ENCODE data around the gene CDH8. TPM values are rescaled to one million over a fixed set of nuclear protein-coding genes. Genes with fewer than 3 reads are reported as not detected.

CDH8 gene
- total RNA-seq, 1 donor from 2014 or later = not detected

- DNase-seq (ENCODE audit: low spot score) (no peak), ATAC-seq (no peak)
Observed at GRCh38 chr16:62034231-62035114, 1.8 kb downstream of the CDH8 start.

- no peak for ATAC-seq
- DNase-seq (ENCODE audit: low spot score) = no peak
Observed at GRCh38 chr16:62033065-62033464, 3.2 kb downstream of the CDH8 start.

- DNase-seq (ENCODE audit: low spot score) (no peak), ATAC-seq (no peak)
Observed at GRCh38 chr16:62029947-62030346, 6.3 kb downstream of the CDH8 start.

DNA sequence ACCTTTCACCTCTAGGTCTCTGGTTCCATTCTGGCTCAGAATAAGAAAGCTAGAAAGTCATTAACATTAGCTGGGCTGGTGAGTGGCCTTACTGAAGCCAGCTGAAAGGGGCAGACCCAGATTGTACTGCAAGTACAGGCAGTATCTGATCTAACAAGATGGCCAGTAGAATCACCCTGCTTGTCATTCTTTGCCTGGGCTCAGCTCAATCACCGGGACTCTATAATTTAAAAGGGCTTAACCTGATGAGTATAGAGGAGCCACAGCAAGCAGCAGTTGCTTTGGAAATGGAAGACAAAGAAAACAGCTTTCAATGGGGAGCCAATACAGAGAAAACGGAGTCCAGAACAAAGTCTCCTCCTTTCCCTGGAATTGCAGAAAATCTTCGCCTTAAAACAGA is 13.6 kb downstream of the CDH8 start:
- ATAC-seq = no peak

GRCh38 chr16:62021161-62021581 is 15.1 kb downstream of the CDH8 start:
- no peak for DNase-seq (ENCODE audit: low spot score)
- ATAC-seq = no peak

More for the DNA sequence above, 13.6 kb downstream of the CDH8 start:
- no peak for DNase-seq (ENCODE audit: low spot score)

DNA sequence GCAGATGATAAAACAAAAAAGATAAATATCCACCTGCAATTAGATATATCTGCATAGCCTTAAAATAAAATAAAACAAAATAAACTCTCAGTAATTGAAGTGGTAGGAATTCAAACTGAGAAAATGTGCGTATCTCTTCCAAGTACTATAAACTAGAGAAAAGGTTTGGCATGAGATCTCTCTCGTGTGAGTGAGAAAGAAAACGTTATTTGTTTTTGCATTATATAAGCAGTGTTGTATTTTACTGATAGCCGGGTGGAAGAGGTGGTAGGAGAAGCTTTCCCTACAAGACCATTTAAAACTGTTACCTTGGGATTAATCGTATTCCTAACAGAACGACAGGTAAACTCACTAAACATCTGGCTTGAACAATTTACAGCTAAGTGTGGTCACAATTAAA is 15.6 kb downstream of the CDH8 start:
- DNase-seq (ENCODE audit: low spot score) = no peak
- no peak for ATAC-seq

- DNase-seq (ENCODE audit: low spot score) (no peak), ATAC-seq (no peak)
Observed at GRCh38 chr16:62019851-62020250, 16.4 kb downstream of the CDH8 start.

DNA sequence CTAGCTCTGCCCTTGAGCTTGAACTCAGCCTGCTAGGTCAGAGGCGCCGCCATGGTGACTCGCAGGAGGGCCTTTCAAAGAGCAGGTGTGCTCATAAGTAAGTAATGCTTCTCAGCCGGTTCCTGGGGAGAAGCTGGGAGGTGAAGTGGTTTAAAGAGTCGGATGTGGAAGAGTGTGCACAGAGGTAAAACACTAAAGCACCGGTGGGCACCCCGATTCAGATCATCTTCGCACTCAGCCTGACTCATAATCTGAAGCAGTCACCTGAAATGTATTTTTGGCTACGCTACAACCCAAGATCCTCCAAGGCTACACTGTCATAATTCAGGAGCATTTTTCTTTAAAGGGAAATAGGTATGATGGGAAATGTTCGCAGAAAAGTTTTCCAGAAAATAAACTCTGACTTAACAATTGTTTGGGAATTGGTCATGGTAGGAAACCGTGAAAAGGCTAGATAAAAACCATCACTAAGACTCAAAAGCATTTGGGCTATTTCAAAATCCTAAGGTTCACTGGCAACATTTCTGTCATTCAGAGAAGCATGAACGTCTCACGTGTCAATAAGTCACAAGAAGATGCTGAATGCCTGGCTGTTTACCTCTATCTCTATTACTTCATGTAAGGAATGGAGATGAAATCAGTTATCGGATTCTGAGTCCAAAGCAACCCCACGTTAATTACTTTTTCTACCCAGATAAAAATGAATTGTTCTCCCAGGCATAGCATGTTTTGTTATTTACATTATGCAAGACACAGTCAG is 17.8 kb downstream of the CDH8 start:
- ATAC-seq = no peak
- no peak for DNase-seq (ENCODE audit: low spot score)

DNA sequence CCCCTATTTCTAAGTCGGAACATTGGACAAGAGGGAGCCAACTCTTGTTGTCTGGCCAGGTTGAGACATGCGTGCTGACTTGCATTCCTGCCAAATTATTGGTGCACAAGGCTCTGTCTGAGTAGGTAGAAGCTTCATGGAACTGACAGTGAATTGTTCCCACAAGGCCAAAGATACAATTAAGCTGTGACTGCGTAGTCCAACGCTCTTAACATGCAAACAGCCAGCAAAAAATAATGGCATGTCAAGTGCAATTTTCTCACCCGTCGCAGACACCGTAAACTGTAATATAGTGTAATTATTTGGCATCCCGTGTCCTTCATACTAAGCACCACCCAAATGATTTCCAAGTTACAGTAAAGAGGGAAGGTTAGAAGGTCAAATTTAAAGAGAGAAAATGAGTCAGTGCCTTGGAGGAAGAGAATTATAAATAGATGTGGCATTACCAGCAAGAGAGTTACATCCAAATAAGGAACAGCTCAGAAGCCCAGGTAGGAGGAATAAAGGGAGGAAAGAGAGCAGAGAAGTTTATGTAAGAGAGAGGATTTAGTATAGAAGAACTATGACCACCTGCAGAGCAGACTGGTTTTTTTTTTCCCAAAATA is 21.8 kb downstream of the CDH8 start:
- ATAC-seq (no peak), DNase-seq (ENCODE audit: low spot score) (no peak)

GRCh38 chr16:62010186-62010585 is 26.1 kb downstream of the CDH8 start:
- DNase-seq (ENCODE audit: low spot score) (no peak), ATAC-seq (no peak)

DNA sequence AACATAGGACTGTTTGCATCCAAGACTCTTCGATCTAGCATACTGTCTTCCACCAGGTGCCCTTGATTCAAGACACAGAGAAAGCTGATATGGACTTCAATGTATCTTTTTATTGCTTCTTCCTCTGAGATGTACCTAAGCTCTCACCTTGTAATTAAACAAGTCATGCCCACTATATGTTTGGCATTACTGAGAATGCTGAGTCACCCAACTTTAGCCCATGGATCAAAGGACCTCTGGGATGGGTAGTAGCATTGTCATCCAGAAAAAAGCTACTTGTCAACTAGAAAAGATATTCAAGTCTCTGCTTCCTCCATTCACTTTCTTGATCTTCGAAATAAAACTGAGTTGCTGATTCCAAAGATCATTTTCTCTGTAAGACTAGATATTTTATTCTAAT is 37.8 kb downstream of the CDH8 start:
- ATAC-seq (no peak), DNase-seq (ENCODE audit: low spot score) (no peak)

GRCh38 chr16:61993108-61993507 is 43.1 kb downstream of the CDH8 start:
- no peak for ATAC-seq
- no peak for DNase-seq (ENCODE audit: low spot score)

DNA sequence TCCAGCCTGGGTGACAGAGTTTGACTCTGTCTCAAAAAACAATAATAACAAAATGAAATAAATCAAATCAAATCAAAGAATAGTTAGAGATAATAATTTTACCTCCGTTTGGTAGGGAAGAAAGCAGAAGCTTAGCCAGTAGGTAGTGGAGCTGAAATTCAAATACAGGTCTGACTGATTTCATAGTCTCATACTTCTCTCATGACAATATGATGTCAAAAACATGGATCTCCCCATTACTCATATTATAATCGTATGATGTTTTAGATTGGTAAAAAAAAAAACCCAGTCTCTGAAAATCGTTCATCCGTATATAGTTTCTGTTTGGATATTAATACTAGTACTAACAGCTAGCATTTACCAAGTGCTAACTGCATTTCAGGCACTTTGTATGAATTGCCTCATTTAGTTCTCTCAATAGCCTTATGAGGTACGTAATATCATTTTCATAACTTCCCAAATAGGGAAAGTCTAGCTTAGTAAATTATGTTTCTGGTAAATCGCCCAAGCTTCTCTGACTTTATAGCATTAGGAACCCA is 48.7 kb downstream of the CDH8 start:
- no peak for ATAC-seq
- DNase-seq (ENCODE audit: low spot score) = no peak

- DNase-seq (ENCODE audit: low spot score) (no peak), ATAC-seq (no peak)
Observed at GRCh38 chr16:61969077-61969382, 67.2 kb downstream of the CDH8 start.

DNA sequence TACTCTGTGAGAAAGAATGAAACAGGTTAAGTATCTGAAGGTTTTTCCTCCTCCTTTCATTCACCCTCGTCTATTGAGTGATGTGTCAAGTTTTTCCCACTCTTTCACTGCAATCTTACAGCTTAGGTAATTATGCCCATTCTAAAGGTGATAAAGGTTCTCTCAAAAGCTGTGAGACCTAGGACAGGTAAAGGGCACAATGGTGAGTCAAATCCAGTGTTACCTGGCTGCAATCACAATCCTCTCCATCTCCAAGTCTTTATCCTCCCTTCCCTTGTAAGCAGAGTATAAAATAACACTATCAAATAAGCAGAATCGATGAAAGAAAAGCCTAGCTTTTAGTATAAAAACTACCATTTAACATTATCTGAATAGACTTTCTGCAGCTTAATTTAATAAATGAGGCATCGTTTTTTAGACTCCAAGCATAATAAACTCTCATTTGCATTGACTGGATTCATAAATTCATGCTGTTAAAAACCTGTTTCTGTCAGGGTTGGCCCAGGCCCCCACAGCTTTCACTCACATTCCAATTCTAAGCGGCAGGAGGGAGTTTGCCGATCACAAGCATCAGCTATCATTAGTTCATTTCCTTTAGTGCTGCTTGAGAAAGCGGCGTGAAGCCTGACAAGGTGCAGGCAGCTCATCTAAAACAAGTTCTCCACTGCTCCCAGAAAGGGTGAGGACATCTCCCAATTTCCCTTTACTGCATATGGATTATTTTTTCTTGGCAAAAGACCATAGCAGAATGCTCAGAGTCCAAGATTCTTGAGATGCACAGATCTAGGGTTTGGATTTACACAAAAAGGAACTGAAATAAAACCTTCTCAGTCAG is 67.8 kb downstream of the CDH8 start:
- ATAC-seq (no peak), DNase-seq (ENCODE audit: low spot score) (no peak)

DNA sequence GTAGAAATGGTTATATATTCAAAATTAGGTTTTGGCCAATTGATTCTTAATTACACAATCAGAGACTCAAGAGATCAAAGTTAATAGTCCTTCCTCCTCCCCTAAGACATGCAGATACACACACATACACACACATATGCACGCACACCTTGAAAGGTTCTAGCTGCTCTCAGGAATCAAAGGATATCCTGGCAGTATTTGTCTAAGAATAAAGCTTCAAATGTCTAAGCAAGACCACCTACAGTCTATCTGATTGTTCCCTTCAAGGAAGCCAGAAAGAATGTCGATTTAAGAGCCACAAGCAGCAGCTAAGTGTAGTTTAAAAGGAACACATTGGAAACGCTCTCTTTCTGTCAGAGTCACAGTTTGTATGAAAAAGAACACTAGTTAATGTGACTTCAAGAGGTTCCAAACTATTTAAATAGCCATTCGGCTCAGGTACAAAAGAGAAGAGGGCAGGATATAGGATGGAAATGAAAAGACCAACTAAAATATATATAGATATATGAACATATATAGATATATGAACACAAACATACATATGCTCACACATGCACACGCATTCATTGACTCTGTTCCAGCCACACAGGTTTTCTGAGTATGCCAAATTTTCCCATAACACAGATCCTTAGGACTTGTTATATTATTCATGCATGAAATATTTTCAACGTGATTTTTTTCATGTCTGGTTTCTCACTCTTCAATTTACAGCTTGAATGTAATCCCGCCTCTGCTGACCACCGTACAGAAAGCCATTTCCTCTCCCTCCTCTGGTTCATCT is 79.0 kb downstream of the CDH8 start:
- no peak for ATAC-seq
- DNase-seq (ENCODE audit: low spot score) = no peak

GRCh38 chr16:61952841-61953240 is 83.4 kb downstream of the CDH8 start:
- ATAC-seq (no peak), DNase-seq (ENCODE audit: low spot score) (no peak)

GRCh38 chr16:61948414-61948813 is 87.8 kb downstream of the CDH8 start:
- no peak for ATAC-seq
- DNase-seq (ENCODE audit: low spot score) = no peak

DNA sequence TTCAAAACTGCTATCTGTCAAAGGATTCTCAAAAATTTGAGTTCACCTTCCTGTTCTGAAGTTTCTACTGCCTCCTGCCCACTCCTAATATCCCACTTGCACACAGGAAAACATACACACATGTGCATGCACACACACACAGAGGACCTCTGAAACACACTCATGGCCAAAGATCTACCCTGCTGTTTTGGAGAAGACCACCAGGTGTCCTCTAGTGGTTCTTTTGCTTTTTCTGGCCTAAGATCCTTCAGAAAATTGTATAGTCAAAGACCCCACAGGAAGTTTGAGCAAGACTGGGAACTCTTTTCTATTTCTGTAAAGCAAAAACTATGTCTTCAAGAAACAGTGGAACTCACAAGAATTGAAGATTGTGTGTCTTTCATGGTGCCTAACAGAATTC is 90.2 kb downstream of the CDH8 start:
- no peak for DNase-seq (ENCODE audit: low spot score)
- ATAC-seq = no peak

DNA sequence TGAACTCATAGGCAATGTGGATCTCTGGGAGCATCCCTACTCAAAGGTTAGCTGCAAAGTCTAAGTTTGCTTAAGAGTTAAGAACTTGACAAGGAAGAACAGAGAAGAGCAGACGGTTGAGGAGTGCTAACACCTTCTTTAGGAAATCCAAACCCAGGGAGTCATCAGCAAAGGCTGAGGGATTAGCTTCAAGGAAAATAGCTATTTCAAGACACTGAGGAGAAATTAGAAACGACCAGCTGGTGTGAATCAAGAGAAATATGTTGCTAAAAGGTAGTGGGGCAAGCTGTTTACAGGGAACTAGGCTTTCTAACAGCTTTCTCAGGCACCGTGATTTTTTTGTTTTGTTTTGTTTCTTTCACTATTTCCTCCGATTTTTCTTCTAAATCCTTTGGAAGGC is 90.7 kb downstream of the CDH8 start:
- DNase-seq (ENCODE audit: low spot score) (no peak), ATAC-seq (no peak)

Measured in left lobe of liver (tissue), 2 donors.